ENCODE data around the gene EVI5.

GRCh38 chr1:92470216-92470615 lies 314.7 kb downstream of the EVI5 start:
- TF ChIP-seq, protein P1, sequence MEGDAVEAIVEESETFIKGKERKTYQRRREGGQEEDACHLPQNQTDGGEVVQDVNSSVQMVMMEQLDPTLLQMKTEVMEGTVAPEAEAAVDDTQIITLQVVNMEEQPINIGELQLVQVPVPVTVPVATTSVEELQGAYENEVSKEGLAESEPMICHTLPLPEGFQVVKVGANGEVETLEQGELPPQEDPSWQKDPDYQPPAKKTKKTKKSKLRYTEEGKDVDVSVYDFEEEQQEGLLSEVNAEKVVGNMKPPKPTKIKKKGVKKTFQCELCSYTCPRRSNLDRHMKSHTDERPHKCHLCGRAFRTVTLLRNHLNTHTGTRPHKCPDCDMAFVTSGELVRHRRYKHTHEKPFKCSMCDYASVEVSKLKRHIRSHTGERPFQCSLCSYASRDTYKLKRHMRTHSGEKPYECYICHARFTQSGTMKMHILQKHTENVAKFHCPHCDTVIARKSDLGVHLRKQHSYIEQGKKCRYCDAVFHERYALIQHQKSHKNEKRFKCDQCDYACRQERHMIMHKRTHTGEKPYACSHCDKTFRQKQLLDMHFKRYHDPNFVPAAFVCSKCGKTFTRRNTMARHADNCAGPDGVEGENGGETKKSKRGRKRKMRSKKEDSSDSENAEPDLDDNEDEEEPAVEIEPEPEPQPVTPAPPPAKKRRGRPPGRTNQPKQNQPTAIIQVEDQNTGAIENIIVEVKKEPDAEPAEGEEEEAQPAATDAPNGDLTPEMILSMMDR (IDR thresholded peaks at IDR 0.05; ENCODE audit: poor library complexity) = no peak
- TF ChIP-seq EZH2 (IDR thresholded peaks at IDR 0.05; ENCODE audit: borderline replicate concordance) (no peak), EZH2phosphoT487 (IDR thresholded peaks at IDR 0.05; ENCODE audit: low read depth, severe bottlenecking, unreplicated experiment) (no peak)

Data from hepatocyte (in vitro differentiated cells).